ENCODE data around the gene NUCKS1. TPM values are rescaled to one million over a fixed set of nuclear protein-coding genes. Genes with fewer than 3 reads are reported as not detected.
"Not testable (repeated sequence)": the region's sequence is repeated elsewhere in the genome, so short reads cannot be mapped to it uniquely, and the experiment has no call there.

NUCKS1 gene
- total and polyA plus RNA-seq, 2 donors (not counting 1 experiment from before 2014, with no cell fraction given), result 98.1 to 137 TPM

GRCh38 chr1:205725514-205725913 lies 24.5 kb downstream of the NUCKS1 start:
- no peaks in the 10 kb centered on the region for H4K20me1 ChIP-seq (ENCODE audit: control insufficient read depth, extremely low read depth, insufficient read depth, low read length)
- H3K9ac ChIP-seq (ENCODE audit: insufficient read depth, low read length), result no peak overlapping the region
- H3K27me3 ChIP-seq (ENCODE audit: control insufficient read depth, insufficient read depth, low read length), result no peaks in the 10 kb centered on the region
- H3K36me3 ChIP-seq (ENCODE audit: control insufficient read depth, insufficient read depth, low read length), result peaks cover 4% of the 10 kb centered on the region
- DNase-seq (ENCODE audit: low read depth in 2 of 2), result no peak
- H3K4me1 ChIP-seq (ENCODE audit: control insufficient read depth, extremely low read depth, insufficient read depth, low read length), result no peaks in the 10 kb centered on the region
- H3K9me3 ChIP-seq (ENCODE audit: control insufficient read depth, insufficient read depth, low read depth, low read length), result no peaks in the 10 kb centered on the region
- TF ChIP-seq EZH2 (IDR thresholded peaks at IDR 0.05; ENCODE audit: low read length, missing control alignments) (no peak), CTCF (conservative IDR thresholded peaks at IDR 0.05 in 1 of 2, IDR thresholded peaks at IDR 0.05 in 1 of 2; ENCODE audit: low read depth in 1 of 2, low read length in 2 of 2) (no peak)
- no peak overlapping the region for H3K27ac ChIP-seq (ENCODE audit: insufficient read depth, low read length)
- no peak overlapping the region for H2AFZ ChIP-seq (ENCODE audit: low read length)
- peaks cover 46% of the 10 kb centered on the region for H3K79me2 ChIP-seq (ENCODE audit: control insufficient read depth, insufficient read depth, low read length)
- H3K4me3 ChIP-seq (replicated peaks in 1 of 4; ENCODE audit: control extremely low read depth in 1 of 4, insufficient read depth in 1 of 4, low read depth in 3 of 4, low read length in 4 of 4), result no peak overlapping the region
- H3K4me2 ChIP-seq (ENCODE audit: extremely low read depth, insufficient read depth, low read length), result no peak overlapping the region

- peaks cover 11% of the 10 kb centered on the region for H3K36me3 ChIP-seq (ENCODE audit: control insufficient read depth, insufficient read depth, low read length)
- DNase-seq (ENCODE audit: low read depth in 2 of 2); H3K9me3 ChIP-seq (ENCODE audit: control insufficient read depth, insufficient read depth, low read depth, low read length); H3K4me3 ChIP-seq (replicated peaks in 1 of 4; ENCODE audit: control extremely low read depth in 1 of 4, insufficient read depth in 1 of 4, low read depth in 3 of 4, low read length in 4 of 4); H3K4me2 ChIP-seq (ENCODE audit: extremely low read depth, insufficient read depth, low read length); H3K4me1 ChIP-seq (ENCODE audit: control insufficient read depth, extremely low read depth, insufficient read depth, low read length); H4K20me1 ChIP-seq (ENCODE audit: control insufficient read depth, extremely low read depth, insufficient read depth, low read length); H3K27ac ChIP-seq (ENCODE audit: insufficient read depth, low read length); H3K9ac ChIP-seq (ENCODE audit: insufficient read depth, low read length); H2AFZ ChIP-seq (ENCODE audit: low read length); H3K27me3 ChIP-seq (ENCODE audit: control insufficient read depth, insufficient read depth, low read length): not testable (repeated sequence)
- peaks cover 10% of the 10 kb centered on the region for H3K79me2 ChIP-seq (ENCODE audit: control insufficient read depth, insufficient read depth, low read length)
These were observed 29.2 kb downstream of the NUCKS1 start for GRCh38 chr1:205720740-205721139.

- Histone ChIP-seq H3K4me2 (ENCODE audit: extremely low read depth, insufficient read depth, low read length) (no peak overlapping the region), H2AFZ (ENCODE audit: low read length) (no peak overlapping the region), H3K4me3 (replicated peaks in 1 of 4; ENCODE audit: control extremely low read depth in 1 of 4, insufficient read depth in 1 of 4, low read depth in 3 of 4, low read length in 4 of 4) (no peak overlapping the region), H3K9me3 (ENCODE audit: control insufficient read depth, insufficient read depth, low read depth, low read length) (no peaks in the 10 kb centered on the region), H3K79me2 (ENCODE audit: control insufficient read depth, insufficient read depth, low read length) (peaks cover 5% of the 10 kb centered on the region), H3K4me1 (ENCODE audit: control insufficient read depth, extremely low read depth, insufficient read depth, low read length) (no peaks in the 10 kb centered on the region), H3K27me3 (ENCODE audit: control insufficient read depth, insufficient read depth, low read length) (no peaks in the 10 kb centered on the region), H3K27ac (ENCODE audit: insufficient read depth, low read length) (no peak overlapping the region), H4K20me1 (ENCODE audit: control insufficient read depth, extremely low read depth, insufficient read depth, low read length) (no peaks in the 10 kb centered on the region), H3K9ac (ENCODE audit: insufficient read depth, low read length) (no peak overlapping the region), H3K36me3 (ENCODE audit: control insufficient read depth, insufficient read depth, low read length) (peaks cover 12% of the 10 kb centered on the region)
- TF ChIP-seq CTCF (conservative IDR thresholded peaks at IDR 0.05 in 1 of 2, IDR thresholded peaks at IDR 0.05 in 1 of 2; ENCODE audit: low read depth in 1 of 2, low read length in 2 of 2), result no peak
- TF ChIP-seq EZH2 (IDR thresholded peaks at IDR 0.05; ENCODE audit: low read length, missing control alignments), result no peak
- DNase-seq (ENCODE audit: low read depth in 2 of 2), result no peak
These were observed 30.2 kb downstream of the NUCKS1 start for GRCh38 chr1:205719762-205720161.

Measured in fibroblast of lung (primary cell).